NCI-H2107 (cell line): ENCODE results near the gene UVSSA.
"Not testable (repeated sequence)": the region's sequence is repeated elsewhere in the genome, so short reads cannot be mapped to it uniquely, and the experiment has no call there.

Source experiments
- DNase-seq: peaks from one replicate; lab custom pipeline; 2025; lab: John Stamatoyannopoulos, UW

The UVSSA gene

GRCh38 chr4:1364217-1364616 lies 17.2 kb downstream of the UVSSA start:
- no peak for DNase-seq

DNA sequence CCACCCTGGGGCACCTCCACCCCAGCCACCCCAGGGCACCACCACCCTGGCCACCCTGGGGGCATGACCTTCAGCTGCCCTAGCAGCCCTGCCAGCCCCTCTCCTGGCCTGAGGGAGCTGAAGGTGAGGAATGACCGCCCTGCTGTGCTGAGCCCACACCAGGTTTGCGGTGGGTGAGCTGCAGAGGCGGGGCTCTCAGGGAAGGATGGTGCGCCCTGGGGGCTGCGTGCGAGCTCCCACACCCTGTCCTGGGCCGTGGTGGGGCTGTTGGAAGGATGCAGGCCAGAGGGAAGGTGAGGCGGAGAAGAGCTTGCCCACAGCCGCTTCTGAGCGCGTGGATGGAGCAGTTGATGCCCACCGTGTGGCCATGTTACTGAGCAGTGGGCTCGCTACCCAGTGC lies 17.7 kb downstream of the UVSSA start:
- DNase-seq, result no peak

GRCh38 chr4:1365271-1366178 lies 18.5 kb downstream of the UVSSA start:
- DNase-seq, result peak; percentile 73

DNA sequence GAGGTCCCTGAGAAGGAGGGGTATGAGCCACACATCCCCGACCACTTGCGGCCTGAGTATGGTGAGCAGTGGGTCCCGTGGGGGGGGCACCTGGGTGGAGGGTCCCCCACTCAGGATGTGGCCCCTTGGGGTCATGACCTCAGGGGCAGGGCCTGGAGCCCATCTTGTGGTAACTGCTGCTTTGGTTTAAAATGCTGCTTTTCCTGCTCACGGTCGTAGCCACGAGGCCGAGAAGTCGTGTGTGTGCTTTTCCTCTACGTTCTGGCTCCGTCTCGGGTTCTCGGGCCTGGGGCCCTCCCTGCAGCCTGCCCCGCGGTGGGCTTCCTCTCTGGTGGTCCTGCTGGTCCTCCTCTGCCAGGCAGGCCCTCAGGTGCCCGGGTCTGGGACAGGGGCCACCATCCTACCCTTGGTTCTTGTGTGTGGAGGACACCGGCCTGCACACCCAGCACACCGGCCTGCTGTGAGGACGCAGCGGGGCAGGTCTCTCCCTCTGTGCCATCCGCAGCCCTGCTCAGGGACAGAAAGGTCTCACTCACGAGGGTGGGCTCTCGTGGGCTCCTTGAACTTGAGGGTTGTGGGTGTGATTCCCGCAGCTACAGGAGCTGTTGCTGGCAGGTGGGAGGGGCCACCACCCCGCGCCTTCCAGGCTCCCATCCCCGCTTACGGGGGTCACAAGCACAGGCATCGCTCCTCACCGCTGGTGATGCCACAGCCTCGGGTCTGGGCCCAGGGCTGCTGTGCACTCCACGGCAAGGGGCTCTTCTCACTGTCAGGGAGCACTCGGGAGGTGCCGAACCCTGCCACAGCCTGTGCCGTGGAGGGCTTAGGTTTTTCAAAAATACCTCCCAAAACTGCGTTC lies 19.6 kb downstream of the UVSSA start:
- no peak for DNase-seq

GRCh38 chr4:1367230-1367935 lies 20.4 kb downstream of the UVSSA start:
- DNase-seq, result no peak

DNA sequence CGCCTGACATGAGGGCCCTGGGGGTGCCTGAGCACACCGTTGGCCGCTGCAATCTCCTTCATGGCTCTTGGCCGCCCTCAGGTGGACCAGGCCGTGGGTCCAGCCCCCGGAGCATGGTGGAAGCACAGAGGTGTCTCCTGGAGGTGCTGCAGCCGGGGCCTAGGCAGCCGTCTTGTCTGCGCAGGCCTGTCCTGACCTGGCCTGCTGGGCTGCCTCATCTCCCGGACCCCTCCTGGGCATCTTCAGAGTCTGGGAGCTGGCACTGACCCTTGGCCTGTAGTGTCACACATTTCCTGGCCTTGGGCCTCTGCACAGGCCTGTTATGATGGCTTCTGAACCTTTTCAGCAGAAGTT lies 20.9 kb downstream of the UVSSA start:
- DNase-seq, result no peak

DNA sequence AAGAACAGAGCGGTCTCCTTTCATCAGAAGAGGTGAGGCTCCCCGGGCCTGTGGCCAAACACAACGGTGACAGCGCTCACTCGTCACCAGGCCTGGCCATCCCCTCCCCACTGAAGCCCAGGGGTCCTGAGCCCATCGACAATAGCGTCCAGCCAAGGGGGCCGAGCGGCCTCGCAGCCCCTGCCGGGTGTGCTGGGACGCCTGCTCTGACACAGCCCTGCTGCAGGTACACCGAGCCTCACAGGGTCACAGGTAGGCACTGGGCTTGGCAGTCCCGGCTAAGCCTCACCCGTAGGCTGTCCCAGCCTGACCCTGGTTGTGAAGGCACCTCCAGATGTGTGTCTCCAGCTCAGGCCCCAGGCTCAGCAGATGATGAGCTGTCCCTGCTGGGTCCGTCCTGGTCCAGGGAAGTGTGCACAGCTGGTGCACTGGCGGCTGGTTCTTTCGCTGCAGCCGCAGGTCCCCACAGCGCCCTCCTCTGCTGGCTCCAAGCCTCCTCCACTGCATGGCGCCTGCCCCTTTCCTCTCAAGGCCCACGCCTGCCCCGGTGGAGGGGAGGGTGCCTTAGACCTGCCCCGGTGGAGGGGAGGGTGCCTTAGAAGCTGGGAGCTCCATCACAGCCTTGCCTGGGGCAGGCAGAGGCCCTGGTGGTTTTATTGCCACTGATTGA lies 21.5 kb downstream of the UVSSA start:
- DNase-seq, result no peak

GRCh38 chr4:1369091-1369450 lies 22.1 kb downstream of the UVSSA start:
- no peak for DNase-seq

DNA sequence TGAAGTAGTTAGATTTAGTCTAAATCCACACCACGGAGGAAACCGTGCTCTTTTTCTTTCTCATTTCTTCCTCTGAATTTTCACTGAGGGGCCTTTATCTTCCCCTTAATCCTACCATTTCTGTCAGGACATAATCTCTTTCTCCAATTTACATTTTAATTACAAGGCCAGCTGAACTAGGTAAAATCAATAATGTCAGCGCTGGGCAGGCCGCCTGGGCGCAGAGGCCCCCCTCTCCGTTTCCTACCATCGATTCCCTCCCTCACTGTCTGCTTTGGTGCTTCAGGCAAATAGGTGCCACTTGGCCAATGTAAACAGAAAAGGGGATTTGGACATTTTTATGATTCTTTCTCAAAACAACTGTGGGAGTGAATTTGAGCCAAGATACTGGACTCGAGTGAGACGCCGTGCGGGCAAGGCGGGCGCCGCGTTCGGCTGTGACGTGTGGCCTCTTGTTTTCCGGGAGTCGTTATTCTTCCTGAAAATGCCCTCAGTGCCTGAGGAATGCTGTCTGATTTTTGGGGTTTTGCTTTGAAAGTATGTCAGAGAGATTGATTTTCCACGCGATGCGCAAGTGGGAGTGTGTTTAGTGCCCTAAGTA lies 22.6 kb downstream of the UVSSA start:
- DNase-seq, result no peak

DNA sequence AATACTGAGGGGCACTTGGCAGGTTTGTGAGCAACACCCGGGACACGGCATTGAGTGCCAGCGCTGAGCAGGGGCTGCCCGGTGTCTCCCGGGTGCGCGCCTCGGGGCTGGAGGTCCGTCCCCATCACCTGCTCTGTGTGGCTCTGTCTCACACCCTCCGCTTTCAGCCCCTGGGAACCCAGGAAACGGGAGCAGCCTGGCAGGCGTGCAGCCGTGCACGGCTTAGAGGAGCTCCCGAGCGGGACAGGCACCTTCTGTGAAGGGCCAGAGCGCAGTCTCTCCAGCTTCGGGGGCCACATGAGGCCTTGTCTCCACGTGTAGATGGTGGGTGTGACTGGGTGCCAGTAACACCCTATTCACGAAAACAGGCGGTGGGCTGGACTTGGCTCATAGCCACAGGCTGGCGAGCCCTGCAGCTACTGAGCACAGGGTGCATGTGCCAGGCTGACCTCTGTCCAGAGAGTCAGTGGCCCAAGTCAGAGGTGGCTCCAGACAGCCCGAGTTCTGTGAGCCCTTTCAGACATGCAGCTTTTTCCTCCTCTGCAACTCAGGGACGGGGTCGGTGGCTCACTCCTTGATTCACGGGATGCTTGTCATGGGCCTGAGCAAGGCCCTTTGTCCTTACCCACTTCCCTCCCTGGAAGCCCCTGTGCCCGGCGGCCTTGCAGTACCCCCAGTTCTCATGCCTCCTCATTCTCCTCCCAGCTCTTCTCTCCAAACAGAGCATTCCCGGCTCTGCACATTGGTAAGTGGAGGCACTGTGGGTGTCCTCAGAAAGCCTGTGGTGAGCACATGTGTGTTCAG lies 23.5 kb downstream of the UVSSA start:
- no peak for DNase-seq

GRCh38 chr4:1371176-1372165 lies 24.5 kb downstream of the UVSSA start:
- no peak for DNase-seq

DNA sequence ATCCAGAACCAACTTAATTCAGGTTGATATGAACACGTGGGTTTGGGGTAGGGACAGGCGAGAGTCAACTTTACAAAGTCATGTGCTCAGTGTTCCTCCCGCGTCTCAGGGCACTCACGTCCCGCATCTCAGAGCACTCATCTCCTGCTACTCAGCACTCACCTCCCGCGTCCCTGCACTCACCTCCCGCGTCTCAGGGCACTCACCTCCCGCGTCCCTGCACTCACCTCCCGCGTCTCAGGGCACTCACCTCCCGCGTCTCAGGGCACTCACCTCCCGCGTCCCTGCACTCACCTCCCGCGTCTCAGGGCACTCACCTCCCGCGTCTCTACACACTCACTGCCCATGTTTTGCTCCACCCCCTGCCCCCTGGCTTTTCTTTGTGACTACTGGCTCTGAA lies 25.6 kb downstream of the UVSSA start:
- DNase-seq, result not testable (repeated sequence)

DNA sequence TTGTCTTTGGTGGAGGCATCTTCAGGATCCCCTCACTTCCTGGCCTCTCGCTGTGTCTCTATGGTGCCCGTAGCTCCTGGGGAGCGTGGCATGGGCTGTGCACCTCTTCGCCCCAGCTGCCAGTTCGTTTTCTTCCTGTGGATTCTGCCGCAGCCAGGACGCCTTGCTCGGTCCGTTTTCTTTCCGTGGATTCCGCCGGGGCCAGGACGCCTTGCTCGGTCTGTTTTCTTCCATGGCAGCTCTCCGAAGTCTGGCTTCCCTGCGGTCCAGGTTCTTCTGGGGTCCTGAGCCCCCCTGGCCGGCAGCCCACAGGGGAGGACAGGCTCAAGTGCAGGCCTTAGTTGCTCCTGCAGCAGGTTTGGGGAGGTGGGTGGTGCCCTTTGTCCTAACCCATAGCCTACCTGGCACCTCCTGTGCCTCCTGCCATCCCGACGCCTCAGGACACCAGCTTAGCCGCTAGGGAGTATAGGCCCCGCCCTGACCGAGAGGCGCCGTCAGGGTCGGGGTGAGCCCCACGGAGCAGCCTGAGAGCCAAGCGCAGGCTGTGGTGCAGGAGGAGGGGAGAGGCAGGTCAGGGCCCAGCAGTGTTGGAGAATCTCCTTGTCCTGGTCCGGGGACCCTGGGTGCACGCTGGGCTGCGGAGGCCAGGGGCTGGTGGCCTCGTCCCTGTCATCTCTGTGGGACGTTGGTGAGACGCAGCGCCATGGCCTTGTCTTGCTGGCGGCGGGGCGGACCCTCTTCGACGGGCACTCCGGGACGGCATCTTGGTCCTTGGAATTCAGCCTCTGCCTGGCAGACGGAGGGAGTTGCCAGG lies 27.1 kb downstream of the UVSSA start:
- no peak for DNase-seq

GRCh38 chr4:1374706-1375045 lies 27.7 kb downstream of the UVSSA start:
- no peak for DNase-seq

GRCh38 chr4:1375051-1375721 lies 28.2 kb downstream of the UVSSA start:
- DNase-seq, result no peak

DNA sequence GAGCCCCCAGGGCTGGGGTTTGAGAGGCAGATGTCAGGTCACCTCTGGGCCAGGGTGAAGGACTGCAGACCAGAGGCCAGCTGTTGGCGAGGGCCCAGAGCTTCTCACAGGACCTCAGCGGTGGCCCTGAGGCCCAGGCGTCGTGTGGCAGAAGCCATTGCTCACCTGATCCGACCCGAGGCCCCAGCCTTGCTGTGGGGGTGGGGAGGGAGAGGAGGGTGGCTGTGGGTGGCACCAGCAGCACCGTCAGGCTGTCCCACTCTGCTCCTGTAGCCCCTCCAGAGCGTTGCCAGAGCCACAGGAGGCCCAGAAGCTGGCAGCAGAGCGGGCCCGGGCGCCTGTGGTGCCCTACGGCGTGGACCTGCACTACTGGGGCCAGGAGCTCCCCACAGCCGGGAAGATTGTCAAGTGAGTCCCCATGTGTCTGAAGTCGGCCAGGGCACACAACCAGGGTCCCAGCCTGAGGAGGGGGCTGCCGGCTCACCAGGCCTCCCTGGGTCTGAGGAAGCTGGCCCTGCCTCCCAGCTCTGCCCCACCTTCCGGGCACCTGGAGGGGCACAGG lies 28.8 kb downstream of the UVSSA start:
- no peak for DNase-seq

- DNase-seq, result no peak
Observed at GRCh38 chr4:1376391-1376840, 29.4 kb downstream of the UVSSA start.
